DND-41 (cell line): ENCODE measurements around the gene NLRP13.

ENCODE experiments used
- EZH2 ChIP-seq: IDR thresholded peaks from 3 replicates; pipeline ENCODE4 v1.6.1; 2012; ENCODE audit warnings: borderline replicate concordance, low read depth, mild to moderate bottlenecking, moderate library complexity, low read length, inconsistent platforms; ENCODE audit not compliant: severe bottlenecking
- TF ChIP-seq, protein P1 (sequence below): IDR thresholded peaks from 2 replicates; pipeline ENCODE4 v1.5.1; 2012; ENCODE audit warnings: borderline replicate concordance, low read length, moderate library complexity, mild to moderate bottlenecking; ENCODE audit not compliant: poor library complexity, severe bottlenecking; ENCODE audit errors: extremely low read depth

DNA sequence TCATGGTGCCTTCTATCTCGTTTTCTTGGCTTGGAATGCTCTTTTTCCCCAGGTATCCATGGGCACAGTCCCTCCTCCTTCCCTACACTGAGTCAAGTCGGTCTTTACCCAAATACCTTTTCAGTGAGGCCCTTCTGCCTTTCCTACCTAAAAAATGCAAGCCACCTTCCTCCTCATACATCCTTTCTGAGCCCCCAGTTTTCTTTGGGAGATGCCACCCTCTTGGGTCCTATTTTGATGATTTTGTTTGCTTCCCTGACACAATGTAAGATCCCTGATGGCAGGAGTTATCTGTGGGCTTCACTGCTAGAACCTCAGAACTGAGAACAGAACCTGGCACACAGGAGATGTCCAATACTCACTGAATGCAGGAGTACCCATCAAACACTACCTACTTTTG lies 22.3 kb downstream of the NLRP13 start:
- TF ChIP-seq, protein P1, sequence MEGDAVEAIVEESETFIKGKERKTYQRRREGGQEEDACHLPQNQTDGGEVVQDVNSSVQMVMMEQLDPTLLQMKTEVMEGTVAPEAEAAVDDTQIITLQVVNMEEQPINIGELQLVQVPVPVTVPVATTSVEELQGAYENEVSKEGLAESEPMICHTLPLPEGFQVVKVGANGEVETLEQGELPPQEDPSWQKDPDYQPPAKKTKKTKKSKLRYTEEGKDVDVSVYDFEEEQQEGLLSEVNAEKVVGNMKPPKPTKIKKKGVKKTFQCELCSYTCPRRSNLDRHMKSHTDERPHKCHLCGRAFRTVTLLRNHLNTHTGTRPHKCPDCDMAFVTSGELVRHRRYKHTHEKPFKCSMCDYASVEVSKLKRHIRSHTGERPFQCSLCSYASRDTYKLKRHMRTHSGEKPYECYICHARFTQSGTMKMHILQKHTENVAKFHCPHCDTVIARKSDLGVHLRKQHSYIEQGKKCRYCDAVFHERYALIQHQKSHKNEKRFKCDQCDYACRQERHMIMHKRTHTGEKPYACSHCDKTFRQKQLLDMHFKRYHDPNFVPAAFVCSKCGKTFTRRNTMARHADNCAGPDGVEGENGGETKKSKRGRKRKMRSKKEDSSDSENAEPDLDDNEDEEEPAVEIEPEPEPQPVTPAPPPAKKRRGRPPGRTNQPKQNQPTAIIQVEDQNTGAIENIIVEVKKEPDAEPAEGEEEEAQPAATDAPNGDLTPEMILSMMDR: no peak
- no peak for TF ChIP-seq EZH2
